Measurements from ENCODE around the gene PTH1R.
"Not testable (repeated sequence)": the region's sequence is repeated elsewhere in the genome, so short reads cannot be mapped to it uniquely, and the experiment has no call there.

The PTH1R gene

DNA sequence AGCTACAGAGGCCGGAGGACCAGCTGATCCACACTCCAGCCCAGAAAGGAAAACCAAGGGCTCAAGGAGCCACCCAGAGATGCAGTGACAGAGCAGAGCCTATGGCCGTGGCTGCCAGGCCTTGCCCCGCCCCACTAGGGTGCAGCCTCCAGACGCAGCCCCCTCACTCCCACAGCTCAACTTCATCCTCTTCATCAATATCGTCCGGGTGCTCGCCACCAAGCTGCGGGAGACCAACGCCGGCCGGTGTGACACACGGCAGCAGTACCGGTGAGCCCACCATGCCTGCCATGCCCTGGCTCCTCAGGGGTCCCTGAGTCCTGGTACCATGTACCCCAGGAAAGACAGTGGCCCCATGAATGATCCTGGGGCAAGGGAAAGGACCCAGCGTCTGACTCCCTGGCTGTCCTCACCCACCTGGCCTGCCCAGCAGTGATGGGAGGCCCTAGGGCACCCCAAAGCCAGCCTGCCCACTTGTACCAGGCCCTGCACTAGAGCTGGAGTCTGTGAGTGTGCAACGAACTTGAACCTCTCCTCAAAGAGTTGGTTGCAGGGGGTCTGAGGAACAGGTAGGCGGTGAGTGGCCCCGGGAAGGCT lies 24.2 kb downstream of the PTH1R start:
- DNase-seq = no peak

DNA sequence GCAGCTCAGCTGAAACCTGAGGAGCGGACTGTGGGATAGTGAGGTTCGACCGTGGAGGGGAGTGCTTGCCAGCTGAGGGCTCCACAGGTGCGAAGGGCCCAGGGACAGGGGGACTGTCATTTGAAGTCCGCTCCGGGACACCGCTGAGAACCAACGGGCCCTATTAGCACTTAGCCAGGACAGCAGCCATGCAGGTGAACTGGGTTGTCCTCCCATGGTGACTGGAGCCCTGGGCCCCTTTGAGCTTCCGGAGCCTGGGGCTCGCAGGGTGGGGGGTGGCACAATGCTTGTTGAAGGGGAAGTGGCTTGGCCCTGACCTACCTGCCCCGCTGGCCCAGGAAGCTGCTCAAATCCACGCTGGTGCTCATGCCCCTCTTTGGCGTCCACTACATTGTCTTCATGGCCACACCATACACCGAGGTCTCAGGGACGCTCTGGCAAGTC lies 24.7 kb downstream of the PTH1R start:
- DNase-seq = no peak

DNA sequence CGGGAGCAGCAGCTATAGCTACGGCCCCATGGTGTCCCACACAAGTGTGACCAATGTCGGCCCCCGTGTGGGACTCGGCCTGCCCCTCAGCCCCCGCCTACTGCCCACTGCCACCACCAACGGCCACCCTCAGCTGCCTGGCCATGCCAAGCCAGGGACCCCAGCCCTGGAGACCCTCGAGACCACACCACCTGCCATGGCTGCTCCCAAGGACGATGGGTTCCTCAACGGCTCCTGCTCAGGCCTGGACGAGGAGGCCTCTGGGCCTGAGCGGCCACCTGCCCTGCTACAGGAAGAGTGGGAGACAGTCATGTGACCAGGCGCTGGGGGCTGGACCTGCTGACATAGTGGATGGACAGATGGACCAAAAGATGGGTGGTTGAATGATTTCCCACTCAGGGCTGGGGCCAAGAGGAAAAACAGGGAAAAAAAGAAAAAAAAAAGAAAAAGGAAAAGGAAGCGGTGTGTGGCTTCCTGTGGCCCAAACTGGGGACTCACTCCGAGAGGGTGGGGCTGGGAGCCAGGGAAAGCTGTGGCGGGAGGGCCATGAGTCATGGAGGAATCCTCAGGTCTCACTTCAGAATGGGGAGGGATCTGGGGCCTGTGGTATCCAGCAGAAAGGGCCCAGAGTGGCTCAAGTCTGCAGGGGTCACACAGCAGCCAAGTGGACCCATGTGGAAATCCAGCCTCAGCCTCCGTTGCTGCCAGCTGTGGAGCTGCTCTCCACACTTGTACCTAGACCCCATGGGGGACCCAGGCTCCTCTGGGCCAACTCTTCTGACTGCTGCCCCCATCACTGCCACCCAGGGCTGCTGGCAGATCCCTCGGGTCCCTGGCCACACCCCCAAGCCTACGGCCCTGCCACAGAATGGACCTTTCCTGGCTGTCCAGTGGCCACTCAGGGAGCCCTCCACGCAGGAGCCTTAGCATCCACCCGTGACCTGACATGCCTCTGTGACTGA lies 26.1 kb downstream of the PTH1R start:
- no peak for DNase-seq

DNA sequence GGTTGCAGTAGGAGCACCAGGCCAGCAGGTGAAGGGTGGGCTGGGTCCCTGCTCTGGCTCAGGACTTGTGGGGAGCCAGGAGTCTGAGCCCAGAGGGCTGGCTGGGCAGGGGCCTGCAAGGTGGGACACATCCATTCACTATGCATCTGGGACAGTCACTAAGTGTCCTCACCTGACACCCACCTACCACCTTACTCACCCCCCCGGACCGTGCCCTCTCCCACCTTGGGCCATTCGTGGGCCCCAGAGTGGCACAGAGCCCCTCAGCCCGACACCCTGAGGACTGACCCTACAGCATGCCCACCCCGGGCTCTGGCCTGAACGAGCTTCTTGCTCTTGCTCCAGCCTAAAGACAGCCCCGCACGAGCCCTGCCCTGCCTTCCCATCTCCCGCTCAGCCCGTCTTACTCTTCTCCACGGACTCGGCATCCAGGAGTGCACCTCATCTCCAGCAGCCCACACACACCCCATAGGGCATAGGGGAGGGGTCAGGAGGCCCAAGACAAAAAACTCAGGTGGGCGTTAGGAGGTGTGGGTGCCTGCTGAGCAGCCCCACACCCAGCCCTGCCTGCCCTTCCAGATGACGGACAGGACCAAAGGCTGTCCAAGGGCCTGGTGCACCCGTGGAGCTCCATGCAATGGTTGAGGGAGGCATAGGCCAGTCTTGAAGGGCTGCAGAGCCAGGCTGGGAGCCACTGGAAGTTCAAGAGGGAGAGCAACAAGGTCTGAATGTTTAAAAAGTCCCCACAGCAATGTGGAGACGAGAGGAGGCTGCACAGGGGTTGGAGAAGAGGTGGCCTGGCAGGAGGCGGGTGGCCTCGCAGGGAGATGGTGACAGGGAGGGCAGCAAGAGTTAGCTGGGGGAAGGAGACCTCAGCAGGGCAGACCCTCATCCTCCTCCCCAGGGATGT lies 27.0 kb downstream of the PTH1R start:
- no peak for DNase-seq

DNA sequence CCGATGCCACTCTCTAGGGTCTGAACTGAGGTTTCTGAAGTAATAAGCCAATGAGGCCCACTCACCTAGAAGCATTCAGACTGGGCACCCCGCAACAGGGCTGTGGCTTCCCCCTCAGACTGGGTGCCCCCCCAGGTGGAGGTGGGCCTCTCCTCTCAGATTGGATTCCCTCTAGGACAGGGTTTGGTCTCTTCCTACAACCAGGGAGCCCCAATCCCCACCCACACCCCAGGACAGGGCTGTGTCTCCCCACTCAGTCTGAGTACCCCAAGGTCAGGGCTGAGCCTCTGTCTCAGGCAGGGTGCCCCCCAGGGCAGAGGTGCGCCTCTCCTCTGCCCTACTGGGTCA lies 27.7 kb downstream of the PTH1R start:
- no peak for DNase-seq

DNA sequence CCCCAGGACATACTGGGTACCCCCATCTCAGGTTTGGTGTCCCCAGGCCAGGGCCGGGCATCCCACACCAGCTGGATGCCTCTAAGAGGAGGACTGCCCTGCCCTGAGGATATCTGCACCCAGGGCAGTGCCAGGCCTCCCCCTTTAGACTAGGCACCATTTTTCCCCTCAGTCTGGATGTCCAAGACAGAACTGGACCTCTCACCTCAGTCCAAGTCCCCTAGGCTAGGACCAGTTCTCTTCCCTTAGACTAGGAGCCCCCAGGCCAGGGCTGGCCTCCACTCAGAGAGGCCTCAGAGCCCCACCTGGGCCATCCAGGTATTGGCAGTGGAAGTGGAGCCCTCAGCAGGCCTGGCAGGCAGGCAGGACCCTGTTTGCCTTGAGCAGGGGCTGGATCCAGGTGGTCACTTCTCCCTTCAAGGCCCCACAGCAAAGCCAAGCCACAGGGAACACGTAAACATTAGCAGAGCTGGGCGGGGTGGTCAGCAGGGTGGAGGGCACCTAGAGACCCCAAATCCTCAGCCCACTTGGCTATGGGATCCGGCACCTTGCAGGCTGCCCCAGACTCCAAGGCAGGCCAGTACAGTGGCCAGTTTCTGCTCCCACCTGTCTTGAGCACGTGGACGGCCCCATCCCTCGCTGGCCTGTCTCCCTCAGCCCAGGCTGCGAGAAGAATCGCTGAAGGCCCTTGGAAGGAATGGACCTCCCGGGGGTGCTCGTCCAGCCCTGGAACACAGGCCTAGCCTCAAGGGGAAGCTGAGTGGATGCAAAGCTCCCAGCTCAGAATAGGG lies 28.3 kb downstream of the PTH1R start:
- DNase-seq = no peak

DNA sequence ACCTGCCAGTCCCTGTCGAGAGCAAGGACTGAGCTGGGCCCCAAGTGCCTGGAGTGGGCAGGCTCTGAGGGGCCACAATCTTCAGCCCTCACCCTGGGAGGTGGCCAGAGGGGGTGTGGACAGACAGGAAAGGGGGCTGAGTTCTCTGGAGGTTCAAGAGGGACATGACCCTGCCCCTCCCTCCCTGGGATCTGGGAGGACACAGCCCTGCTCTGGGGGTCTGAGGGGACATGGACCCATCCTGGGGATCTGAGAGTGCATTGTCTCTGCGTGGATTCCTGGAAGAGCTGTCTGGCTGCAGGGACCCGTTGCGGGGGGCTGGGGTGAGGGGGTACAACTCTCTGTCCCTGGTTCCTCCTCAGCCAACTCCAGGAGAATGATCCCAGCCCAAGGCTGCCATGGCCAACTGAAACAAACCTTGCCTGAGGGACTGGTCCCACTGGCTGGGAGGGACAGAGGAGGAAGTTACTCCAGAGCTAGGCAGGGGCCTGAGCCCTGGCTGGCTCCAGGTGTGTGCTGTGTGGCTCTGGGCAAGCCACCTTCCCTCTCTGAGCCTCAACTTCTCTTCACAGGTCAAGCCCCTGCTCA lies 29.0 kb downstream of the PTH1R start:
- no peak for DNase-seq

DNA sequence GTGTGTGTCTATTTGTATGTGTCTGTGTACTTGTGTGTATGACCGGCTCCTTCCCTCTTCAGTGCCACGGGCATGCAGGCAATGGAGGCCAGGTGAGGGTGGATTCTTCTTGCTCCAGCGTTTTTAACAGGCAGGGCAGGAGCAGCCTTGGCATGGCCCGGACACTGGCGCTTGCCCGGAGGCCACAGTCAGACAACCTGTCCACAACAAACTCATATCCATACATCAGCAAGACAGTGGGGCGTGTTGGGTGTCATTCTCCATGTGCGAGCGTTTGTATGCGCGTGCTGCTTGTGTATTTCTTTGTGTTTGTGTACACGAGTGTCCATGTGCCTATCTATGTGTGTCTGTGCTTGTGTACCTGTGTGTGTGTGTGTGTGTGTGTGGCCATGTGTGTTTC lies 29.8 kb downstream of the PTH1R start:
- DNase-seq = no peak

DNA sequence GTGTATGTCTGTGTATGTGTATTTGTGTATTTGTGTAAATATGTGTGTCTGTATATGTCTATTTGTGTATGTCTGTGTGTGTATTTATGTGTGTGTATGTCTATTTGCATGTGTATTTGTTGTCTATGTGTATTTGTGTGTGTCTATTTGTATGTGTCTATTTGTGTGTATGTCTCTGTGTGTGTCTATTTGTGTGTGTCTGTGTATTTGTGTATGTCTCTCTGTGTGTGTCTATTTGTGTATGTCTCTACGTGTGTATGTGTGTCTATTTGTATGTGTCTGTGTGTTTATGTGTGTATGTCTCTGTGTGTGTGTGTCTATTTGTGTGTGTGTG lies 30.4 kb downstream of the PTH1R start:
- DNase-seq = no peak

DNA sequence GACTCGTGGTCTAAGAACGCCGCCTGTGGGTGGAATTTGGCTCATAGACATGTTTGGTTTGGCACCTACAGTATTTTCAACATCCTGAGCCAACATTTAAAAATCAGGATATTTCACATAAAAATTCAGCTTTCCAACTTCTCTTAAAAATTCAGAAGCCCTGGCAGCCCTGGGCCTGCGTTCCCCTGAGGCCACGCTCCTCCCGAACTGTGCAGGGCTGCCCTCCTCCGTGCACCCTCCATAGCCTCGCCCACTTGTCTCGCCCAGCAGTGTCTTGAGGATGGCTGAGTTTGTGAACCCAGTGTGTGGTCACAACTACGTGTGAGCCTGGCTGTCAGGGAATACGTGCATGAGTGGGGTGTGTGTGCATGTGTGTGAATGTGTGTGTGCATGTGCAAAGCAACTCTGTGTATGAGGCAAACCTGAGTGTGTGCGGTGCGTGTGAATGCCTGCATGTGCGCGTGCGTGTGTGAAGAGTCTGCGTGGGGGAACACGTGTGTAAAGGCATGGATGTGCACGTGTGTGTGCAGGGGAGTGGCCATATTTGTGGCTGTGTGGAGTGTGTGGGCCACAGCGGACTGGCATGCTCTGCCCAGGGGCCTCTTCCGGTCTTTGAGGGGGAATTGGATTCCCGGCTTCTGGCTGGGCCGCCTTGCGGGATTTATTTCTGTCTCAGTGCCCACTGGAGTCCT lies 30.9 kb downstream of the PTH1R start:
- no peak for DNase-seq

DNA sequence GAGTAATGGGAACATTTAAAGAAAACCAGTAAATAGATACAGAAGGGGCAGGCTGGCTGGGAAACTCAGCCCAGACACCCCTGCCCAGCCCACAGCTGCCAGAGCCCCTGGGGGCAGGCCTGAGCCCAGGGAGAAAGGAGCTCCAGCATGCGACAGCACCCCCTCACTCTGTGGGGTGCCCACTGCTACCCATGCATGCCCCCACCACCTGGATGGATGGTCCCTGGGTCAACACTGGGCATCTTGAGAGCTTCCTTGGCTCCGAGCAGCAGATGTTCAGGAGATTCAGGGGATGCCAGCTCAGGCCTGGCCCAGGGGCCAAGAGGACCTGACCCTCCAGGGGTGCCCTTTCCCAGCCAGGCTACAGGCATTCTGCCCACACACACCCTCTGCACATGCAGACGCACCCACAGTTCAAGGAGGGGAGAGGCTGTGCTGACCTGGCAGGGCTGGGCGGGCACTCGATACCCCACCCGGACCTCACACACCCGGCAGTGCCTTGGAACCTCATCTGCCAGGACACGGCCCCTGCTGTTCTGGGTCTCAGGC lies 31.5 kb downstream of the PTH1R start:
- no peak for DNase-seq

DNA sequence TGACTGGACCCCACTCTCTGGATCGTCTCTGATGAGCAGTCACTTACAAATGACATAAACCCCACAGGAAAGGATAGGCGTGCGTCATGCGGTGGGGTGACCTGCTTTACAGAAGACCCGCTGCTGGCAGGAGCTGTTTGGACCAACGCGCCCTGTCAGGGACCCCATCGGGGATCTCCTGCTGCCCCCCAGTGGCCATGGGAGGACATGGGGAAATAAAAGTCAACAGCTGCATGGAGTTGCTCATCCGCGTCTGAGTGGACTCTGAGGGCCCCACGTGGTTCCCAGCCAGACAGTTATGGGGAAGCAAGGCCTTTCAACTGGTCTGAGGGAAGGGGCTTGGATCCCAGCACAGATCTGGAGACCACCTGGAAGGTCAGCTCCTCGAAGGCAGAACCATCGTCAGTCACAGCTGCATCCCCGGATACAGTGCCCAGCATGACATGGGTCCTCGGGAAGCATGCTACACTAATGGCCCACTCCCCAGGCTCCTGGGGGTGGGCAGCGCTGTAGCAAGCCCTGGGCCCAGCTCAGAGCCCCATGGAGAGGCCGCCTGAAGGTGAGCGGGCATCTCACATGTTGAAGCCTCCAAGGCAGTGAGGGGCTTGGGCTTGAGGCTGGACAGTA lies 32.1 kb downstream of the PTH1R start:
- DNase-seq = peak; percentile 78

DNA sequence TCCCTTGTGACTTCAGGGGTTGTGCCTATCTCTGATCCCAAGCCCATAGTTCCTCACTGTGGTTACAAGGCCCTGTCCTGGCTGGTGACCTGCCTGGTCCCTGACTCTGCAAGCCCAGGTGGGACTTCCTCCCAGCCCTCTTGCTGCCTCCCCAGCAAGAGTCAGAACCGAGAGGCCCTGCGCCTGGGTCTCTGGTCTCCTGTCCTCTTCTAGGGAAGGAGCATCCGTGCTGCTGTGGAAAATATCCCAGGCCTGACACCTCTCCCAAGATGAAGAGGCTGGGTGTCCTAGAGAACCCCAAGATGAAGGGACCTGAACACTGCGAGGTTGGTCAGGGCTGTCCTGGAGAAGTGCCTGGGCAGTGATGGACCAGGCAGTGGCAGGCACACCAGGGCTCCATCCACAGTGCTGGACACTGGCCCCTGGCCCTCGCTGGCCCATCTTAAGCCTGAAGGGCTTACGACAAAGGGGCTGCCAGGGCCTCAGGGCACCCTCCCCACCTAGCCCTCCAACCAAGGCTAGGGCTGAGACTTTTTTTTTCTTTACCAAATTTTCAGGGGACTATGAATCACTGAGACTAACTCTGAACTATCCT lies 32.7 kb downstream of the PTH1R start:
- DNase-seq = no peak

DNA sequence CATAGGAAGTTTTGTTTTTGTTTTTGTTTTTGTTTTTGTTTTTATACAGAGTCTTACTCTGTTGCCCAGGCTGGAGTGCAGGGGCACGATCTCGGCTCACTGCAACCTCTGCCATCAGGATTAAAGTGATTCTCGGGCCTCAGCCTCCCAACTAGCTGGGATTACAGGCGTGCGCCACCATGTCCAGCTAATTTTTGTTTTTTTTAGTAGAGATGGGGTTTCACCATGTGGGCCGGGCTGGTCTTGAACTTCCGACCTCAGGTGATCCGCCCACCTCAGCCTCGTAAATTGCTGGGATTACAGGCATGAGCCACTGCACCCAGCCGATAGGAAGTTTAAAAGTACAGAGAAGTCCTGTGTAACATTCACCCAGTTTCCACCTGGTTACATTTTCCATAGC lies 33.4 kb downstream of the PTH1R start:
- DNase-seq = not testable (repeated sequence)

DNA sequence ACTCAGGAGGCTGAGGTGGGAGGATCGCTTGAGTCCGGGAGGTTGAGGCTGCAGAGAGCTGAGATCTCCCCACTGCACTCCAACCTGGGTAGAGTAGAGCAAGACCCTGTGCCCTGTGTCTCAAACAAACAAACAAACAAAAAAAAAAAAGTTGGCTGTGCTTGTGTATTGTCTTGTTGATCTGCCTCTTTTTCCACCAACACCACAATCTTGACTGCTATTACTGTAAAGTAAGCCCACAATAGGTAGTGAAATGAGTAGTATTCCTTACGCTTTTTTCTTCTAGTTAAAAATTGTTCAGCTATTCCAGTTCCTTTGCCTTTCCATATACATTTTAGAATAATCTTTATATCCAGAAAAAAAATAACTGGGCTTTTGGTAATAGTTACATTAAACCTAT lies 35.5 kb downstream of the PTH1R start:
- no peak for DNase-seq

DNA sequence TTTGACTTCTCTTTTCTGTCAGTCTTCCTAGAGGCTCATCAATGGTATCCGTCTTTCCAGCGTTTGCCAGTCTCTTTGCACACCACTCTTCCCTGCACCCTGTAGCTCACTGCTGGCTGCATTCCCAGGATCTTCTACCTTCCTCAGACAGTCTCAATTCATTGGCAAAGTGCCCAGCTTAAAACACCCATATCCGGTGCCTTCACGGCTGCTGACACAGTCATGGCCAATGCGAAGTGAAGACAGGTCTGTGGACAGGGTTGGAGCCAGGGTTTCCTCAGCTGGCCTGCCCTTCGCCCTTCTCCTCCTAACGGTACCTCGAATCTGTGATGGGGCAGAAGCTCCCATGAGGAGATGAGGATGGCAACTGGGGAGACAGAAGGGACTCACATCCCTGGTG lies 36.1 kb downstream of the PTH1R start:
- no peak for DNase-seq

DNA sequence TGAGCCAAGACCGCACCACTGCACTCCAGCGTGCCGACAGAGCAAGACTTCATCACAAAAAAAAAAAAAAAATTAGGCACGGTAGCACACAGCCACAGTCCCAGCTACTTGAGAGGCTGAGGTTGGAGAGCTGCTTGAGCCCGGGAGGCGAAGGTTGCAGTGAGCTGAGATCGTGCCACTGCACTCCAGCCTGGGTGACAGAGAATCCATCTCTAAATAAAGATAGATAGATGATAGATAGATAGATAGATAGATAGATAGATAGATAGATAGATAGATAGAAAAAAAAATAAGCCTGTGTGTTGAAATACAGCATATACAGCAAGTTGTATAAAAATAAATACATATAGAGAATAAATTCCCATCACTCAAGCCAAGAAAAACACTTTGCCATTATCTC lies 37.3 kb downstream of the PTH1R start:
- no peak for DNase-seq

DNA sequence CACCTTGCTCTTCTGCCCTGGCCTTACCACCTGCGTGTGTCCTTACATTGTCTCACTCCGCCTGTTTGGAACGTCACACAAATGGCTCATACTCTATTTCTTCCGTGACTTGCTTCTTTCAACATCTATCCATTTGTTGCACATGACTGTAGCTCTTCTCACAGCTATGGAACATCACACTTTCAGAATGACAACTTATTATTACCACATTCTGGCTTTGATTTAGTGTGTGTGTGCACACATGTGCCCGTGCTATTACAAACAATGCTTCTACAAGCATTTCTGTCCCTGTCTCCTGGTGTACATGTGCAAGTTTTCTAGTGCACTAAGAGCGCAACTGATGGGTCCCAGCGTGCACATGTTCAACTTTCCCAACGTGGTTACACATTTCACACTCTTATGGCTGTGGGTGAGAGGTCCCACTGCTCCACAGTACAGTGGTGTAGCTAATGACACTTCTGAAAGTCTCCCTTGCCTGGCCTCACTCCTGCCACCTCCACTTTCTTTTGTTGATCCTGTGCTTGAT lies 37.8 kb downstream of the PTH1R start:
- DNase-seq = no peak

DNA sequence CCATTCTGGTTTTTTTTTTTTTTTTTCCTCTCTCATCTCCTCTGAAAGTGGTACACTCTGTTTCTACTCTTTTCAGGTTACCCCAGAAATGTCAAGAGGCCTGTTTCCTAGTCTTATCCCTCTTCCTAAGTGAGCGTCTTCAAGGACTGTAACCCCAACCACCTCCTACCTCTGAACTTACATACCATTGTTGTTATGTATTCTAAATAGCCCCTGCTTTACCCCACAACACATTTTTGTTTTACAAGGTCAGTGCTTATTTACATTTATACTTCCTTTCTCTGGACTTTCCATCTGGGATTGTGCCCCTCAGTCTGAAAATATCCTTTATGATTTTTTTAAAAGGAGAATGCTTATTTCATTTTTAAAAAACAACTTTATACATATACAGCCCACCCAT lies 38.8 kb downstream of the PTH1R start:
- DNase-seq = no peak

DNA sequence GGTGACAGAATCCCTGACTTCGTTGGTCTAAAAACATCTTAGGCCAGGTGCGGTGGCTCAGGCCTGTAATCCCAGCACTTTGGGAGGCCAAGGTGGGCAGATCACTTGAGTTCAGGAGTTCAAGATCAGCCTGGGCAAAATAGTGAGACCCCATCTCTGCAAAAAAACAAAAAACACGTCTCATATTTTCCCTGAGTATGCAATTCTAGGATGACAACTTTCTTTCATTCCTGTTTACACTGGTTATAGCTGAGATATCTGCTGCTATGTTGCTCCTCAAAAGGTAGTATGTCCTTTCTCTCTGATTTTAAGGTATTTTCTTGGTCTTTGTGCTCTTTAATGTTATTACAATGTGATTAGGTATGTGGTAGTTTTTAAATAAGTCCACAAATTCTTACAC lies 39.3 kb downstream of the PTH1R start:
- DNase-seq = no peak

Measured in CD4-positive, alpha-beta T cell treated with Interleukin-12 subunit alpha and Interleukin-12 subunit beta, for 1 hour (primary cell).